ENCODE data around the gene TMEM170B. TPM values are rescaled to one million over a fixed set of nuclear protein-coding genes. Genes with fewer than 3 reads are reported as not detected.

The TMEM170B gene
- total RNA-seq (2022; extraction: Qiagen RNA extraction; ENCODE audit: low read depth) = 0.17 to 0.87 TPM (median 0.80 TPM) in 5 replicates

GRCh38 chr6:11537229-11538051 is at the start of gene TMEM170B:
Gene TMEM170B, plus strand, starts transcription at chr6:11537749. Its CDS starts 529 bp downstream, at chr6:11538278.

Other genes starting within 250 kb of the TMEM170B start
- gene ADTRP, start 241.1 kb downstream of the TMEM170B start, total RNA-seq (2022; extraction: Qiagen RNA extraction; ENCODE audit: low read depth) = 0.37 to 1.0 TPM (median 0.64 TPM) in 5 replicates